EL (cell line): ENCODE results near the gene GNAL.

ENCODE experiments used
- DNase-seq: peaks from one replicate; pipeline ENCODE4 v3.0.0-alpha.2; 2016

The GNAL gene

GRCh38 chr18:11925800-11926481 lies 236.9 kb downstream of the GNAL start:
- no peak for DNase-seq

DNA sequence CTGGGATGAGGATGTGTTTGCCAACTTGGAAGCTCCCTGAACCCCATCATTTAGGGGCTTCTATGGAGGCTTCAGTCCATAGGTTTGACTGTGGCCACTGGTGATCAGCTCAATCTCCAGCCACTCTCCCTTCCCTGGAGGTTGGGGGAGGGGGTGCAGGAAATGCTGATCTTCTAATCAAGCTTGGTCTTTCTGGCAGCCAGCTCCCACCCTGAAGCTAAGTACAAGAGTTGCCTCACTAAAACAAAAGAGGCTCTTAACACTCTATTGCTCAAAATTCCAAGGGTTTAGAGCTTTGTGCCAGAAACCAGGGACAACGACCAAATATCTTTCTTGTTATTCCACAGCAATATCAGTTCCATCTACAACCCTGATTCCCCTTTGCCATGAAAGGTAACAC lies 238.4 kb downstream of the GNAL start:
- DNase-seq: no peak

DNA sequence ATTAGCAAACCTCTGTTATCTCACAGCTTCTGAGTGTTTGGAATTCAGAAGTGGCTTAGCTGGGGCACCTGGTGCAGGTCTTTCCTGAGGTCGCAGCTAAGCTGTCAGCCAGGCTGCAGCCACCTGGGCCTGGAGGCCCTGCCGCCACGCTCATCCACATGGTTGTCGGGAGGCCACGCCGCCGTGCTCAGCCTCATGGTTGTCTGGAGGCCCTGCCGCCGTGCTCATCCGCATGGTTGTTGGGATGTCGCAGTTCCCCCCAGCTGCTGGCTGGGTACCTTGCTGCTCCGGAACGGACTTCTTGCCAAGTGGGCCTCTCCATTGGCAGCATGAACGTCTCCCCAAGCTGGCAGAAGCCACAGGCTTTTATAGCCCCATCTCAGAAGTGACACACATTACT lies 243.3 kb downstream of the GNAL start:
- no peak for DNase-seq
